Stimulated activated CD8-positive, alpha-beta memory T cell treated with anti-CD3 and anti-CD28 coated beads, Interleukin-2, amount 100 ng/mL, for 1 hour (primary cell): ENCODE results near the gene LHX6.

Source experiments
- DNase-seq, 2 donors: peaks; one replicate each; pipeline ENCODE4 v3.0.0-alpha.2; 2020; ENCODE audit warnings: low read depth in 2 of 2

Gene LHX6

GRCh38 chr9:122215663-122216062 is 13.1 kb downstream of the LHX6 start:
- DNase-seq, result no peak

DNA sequence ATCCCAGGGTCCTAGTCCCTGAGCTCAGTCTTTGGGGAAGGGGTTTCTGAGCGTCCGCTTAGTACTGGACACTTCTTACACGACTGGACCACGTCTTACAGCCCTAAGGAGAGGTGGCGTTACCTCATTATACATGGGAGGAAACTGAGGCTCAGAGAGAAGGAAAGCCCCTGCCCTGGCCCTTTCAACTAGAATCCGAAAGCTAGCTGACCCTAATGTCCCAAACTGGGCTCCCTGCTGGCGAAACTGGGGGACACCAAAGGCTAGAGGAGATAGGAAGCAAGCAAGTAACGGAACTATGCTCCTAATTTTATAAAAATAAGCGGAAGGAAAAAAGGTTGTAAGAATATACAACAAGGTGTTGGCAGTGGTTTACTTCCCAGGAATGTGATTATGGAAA is 14.2 kb downstream of the LHX6 start:
- DNase-seq, result no peak

DNA sequence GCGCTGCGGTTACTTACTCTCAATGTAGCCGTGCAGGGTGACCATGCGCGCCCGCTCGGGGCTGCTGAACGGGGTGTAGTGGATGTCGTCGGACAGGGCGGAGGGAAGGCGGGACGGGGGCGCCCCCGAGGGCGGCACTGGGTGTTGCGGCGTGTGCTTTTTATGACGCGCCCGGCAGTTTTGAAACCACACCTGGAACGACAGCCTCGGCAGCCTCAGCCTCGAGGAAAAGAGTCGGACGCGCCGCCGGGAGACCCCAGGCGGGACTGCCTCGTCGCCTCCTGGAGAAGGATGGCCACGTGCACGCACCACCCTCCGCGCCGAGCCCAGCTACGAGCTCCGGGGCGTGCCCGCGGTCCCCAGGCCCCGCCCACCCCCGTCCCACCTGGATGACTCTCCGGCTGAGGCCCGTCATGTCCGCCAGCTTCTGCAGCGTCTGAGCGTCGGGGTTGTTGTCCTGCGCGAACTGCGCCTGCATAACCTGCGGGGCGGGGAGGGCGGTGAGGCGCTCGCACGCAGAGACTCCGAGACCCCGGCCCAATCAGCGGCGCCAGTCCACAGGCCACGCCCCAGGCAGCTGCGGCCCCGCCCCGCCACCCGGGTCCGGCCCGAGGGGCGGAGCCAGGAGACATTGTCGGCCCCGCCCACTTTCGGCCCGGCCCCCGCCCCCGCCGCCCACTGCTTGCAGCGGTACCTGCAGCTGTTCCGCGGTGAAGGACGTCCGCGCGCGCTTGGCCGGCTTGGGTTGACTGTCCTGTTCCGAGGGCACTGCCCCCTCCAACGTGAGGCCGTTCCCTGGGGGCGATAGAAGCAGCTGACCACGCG is 15.0 kb downstream of the LHX6 start:
- DNase-seq, result peak; percentile 12 to 19

- DNase-seq, result no peak
These were observed 15.6 kb downstream of the LHX6 start for GRCh38 chr9:122213102-122213588.

DNA sequence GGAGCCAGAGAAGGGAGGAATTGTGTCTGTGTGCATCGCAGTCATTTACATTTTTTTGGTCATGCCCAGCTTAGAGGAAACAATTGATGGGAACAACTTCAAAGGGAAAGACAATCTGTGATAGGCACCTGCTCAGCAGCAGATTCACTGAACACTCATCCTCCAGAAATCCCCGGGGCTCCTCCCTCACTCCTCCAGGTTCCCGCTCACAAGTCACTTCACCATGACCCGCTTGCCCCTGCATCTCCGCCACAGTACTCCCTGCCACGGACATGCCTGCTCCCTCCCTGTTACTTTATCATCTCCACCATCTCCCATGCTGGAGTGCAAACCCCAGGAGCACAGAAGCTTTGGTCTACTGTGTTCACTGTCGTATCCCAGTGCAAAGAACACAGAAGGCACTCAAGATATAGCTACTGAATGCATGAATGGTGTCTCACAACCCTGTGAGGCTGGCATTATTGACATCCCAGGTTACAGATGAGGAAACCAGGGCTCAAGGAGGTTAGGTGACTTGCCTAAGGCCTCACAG is 16.2 kb downstream of the LHX6 start:
- DNase-seq, result no peak

GRCh38 chr9:122209451-122209850 is 19.3 kb downstream of the LHX6 start:
- no peak for DNase-seq

GRCh38 chr9:122207096-122207495 is 21.7 kb downstream of the LHX6 start:
- DNase-seq, result no peak

- DNase-seq, result no peak
These were observed 22.4 kb downstream of the LHX6 start for GRCh38 chr9:122206118-122207046.

- DNase-seq, result no peak
These were observed 23.6 kb downstream of the LHX6 start for GRCh38 chr9:122205176-122205575.

DNA sequence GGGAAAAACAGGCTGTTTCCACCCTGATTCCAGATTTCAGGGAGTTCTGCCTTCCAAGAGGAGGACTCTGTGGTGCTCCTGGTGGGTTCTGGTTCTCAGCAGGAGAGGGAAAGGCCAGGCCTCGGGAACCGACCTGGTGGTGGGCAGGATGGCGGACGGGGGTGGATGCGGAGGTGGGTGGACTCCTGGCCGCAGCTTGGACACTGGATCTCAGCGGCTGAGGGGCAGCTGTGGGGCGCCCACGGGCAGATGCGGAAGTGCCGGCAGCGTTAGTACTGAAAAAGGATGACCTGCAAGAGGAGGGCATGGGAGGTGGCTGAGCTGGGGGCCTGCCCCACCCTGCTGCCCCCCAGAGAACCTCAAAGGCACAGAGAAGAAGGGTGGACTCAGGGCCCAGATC is 24.3 kb downstream of the LHX6 start:
- no peak for DNase-seq

DNA sequence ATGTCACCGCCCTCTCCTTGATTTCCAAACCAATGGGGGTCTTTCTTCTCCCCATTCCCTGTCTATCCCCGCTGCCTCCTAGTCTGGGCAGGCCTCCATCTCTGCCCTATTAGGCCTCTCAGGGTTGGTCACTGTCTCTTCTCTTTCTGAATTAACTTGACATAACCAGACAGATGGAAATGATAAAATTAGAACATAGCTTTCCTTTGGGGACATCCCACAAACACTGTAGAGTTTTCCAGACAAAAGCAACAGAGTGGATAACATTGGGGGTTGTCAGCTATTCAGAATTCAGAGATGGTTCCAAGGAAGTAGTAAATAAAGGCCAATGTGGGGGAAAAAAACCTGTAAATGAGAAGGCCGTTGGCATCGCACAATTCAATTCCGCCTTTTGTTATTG is 24.7 kb downstream of the LHX6 start:
- DNase-seq, result no peak

DNA sequence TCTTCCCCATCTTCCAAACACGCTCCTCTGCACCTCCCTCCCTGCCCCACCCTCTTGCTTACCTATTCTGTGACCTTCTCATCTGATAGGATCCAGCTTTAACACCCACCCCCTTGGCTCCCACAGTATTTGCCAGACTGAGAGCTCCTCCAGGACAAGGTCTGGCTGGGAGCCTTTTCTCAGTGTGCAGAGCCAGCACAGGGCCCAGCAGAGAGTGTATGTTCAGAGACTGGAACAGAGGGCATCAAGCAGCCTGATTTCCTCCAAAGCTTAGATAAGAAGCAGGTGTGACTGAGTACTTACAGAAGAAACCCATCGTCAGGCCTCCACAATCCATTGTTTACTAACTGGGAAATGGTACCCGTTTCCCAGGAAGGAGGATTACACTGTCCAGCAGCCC is 26.6 kb downstream of the LHX6 start:
- DNase-seq, result no peak

- DNase-seq, result no peak
These were observed 27.1 kb downstream of the LHX6 start for GRCh38 chr9:122201641-122202040.

DNA sequence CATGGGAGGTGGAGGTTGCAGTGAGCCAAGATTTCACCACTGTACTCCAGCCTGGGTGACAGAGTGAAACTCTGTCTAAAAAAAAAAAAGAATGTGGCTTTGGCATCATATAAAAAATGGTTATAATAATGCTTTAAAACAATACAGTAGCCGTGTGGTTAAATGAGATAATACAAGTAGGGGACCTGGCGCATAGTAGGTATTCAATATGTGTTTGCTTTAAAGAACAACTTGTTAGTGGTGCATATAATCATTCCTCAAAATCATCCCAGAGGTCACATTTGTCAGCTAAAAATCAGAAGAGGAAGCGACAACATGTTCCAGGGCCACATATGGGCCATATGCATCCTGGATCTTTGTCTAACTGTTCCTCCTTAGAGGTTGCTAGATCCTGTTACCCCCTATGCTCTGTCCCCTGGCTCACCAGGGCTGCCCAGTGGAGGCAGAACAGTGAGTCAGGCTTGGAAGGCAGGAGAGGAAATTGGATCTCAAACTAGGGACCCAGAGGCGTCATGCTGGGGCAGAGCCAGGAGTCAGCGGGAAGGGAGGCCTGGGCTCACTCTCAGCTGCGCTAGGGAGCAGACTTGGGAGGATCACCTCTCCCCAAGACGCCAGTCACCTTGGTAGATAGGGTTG is 27.7 kb downstream of the LHX6 start:
- DNase-seq, result no peak

GRCh38 chr9:122197882-122198281 is 30.9 kb downstream of the LHX6 start:
- DNase-seq, result no peak

DNA sequence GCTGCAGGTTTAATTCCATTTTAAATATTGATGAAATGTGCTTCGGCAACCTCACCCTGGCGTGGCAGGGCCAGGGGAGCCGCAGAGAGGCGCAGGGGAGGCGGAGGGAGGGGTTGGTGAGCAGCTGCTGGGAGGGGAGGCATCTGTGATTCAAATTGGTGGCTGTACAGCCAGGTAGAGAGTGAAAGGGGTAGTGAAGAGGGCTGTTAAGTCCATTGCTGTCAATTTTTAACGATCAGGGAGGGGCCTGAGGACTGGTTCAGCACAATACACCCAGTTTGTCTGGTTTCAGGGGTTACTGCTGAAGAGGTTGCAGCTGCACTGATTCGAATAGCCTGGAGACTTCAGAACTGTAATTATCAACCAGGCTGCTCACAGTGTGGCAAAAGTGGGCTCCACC is 31.3 kb downstream of the LHX6 start:
- no peak for DNase-seq

- DNase-seq, result no peak
These were observed 32.9 kb downstream of the LHX6 start for GRCh38 chr9:122195875-122196274.

DNA sequence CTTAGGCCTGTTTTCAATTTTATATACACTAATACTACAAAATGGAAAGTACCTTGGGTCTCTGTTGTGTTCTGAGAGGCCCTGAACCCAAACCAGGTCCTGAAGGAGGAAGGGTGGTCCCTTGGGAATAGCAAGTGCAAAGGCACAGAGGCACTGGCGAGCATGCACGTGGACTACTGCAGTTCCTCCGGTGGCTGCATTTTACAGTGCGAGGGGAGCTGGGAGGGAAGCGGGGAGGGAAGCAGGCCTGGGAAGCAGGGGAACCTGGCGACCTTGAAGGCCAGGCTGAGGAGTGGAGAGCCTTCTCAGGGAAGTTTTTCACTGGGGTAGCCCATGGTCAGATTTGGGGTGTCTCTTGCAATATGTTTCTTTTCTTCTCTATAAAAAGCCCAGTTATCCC is 35.1 kb downstream of the LHX6 start:
- DNase-seq, result no peak

- DNase-seq, result no peak
These were observed 35.7 kb downstream of the LHX6 start for GRCh38 chr9:122192914-122193525.

DNA sequence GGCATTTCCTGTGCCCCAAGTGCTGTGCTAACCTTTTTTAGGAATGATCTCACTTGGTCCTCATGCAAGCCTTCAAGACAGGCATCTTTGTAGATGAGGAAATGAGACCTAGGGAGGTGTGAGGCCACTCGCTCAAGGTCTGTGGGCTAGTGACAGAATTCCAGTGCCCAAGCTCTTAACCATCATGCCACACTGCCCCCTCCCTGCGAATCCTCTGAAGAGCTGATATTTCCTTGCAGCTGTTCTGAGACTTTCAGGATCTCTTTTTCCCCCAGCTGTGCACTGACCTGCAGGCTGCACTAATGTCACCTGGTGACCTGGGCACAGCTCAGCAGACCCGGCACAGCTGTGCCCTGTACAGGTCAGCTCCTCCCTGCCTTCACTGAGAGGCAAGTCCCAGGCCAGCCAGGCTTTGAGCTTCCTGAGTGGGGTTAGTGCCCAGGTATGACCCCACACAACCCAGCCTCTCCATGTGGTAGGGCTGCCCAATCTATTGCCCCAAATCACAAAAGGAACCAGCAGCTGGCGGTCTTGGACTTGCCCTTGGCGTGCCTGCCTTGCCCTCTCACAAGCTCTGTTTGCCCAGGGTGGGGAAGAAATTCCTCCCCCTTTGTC is 36.4 kb downstream of the LHX6 start:
- DNase-seq, result no peak

- DNase-seq, result no peak
These were observed 37.2 kb downstream of the LHX6 start for GRCh38 chr9:122191584-122191983.
